ENCODE measurements around the gene MLIP. TPM values are rescaled to one million over a fixed set of nuclear protein-coding genes. Genes with fewer than 3 reads are reported as not detected.

MLIP gene
- total RNA-seq, 4 donors from 2014 or later: 8.8 to 32.1 (median 15.3) TPM; not detected in 1

GRCh38 chr6:54142889-54143519 is 31.8 kb downstream of the MLIP start:
- no peak overlapping the region for H3K27ac ChIP-seq
- H3K36me3 ChIP-seq: no peaks in the 10 kb centered on the region
- no peaks in the 10 kb centered on the region for H3K4me1 ChIP-seq
- TF ChIP-seq CTCF (IDR thresholded peaks at IDR 0.05) (no peak), POLR2A (IDR thresholded peaks at IDR 0.05) (no peak)
- no peaks in the 10 kb centered on the region for H3K27me3 ChIP-seq
- no peaks in the 10 kb centered on the region for H3K9me3 ChIP-seq
- no peak for DNase-seq
- no peak overlapping the region for H3K4me3 ChIP-seq

- no peak for DNase-seq
- Histone ChIP-seq H3K27me3 (no peaks in the 10 kb centered on the region), H3K36me3 (no peaks in the 10 kb centered on the region), H3K9me3 (no peaks in the 10 kb centered on the region), H3K27ac (no peak overlapping the region), H3K4me3 (no peak overlapping the region), H3K4me1 (no peaks in the 10 kb centered on the region)
- no peak for TF ChIP-seq CTCF (IDR thresholded peaks at IDR 0.05)
- TF ChIP-seq POLR2A (IDR thresholded peaks at IDR 0.05): no peak
Measured at GRCh38 chr6:54151861-54152260, 40.6 kb downstream of the MLIP start.

GRCh38 chr6:54156650-54157250 is 45.5 kb downstream of the MLIP start:
- Histone ChIP-seq H3K4me3 (no peak overlapping the region), H3K27ac (no peak overlapping the region), H3K27me3 (no peaks in the 10 kb centered on the region), H3K4me1 (no peaks in the 10 kb centered on the region), H3K36me3 (no peaks in the 10 kb centered on the region), H3K9me3 (no peaks in the 10 kb centered on the region)
- TF ChIP-seq CTCF (IDR thresholded peaks at IDR 0.05) (no peak), POLR2A (IDR thresholded peaks at IDR 0.05) (no peak)
- no peak for DNase-seq

- Histone ChIP-seq H3K9me3 (no peaks in the 10 kb centered on the region), H3K4me1 (no peaks in the 10 kb centered on the region), H3K4me3 (no peak overlapping the region), H3K27ac (no peak overlapping the region), H3K27me3 (no peaks in the 10 kb centered on the region), H3K36me3 (no peaks in the 10 kb centered on the region)
- no peak for DNase-seq
- no peak for TF ChIP-seq CTCF (IDR thresholded peaks at IDR 0.05)
- no peak for TF ChIP-seq POLR2A (IDR thresholded peaks at IDR 0.05)
Measured at GRCh38 chr6:54157405-54157804, 46.2 kb downstream of the MLIP start.

DNA sequence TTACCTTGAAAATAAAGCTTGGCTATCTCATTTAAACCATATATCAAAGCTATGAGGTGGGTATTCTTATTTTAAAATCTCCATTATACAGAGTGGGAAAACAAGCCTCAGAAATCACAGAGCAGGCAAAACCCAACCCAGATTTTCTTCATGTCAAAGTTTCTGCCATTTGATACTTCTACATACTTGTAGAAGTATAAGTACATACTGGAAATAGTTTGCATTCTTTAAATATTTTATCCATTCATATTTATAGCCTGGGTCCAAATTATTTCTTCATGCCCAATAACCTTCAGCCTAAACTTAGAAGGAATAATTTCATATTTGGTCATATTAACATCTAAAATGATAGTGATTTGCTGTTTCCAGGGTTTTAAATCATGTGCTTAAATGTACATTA is 61.8 kb downstream of the MLIP start:
- Histone ChIP-seq H3K27me3 (no peaks in the 10 kb centered on the region), H3K36me3 (no peaks in the 10 kb centered on the region), H3K9me3 (no peaks in the 10 kb centered on the region), H3K4me1 (no peaks in the 10 kb centered on the region), H3K27ac (no peak overlapping the region), H3K4me3 (no peak overlapping the region)
- TF ChIP-seq POLR2A (IDR thresholded peaks at IDR 0.05) (no peak), CTCF (IDR thresholded peaks at IDR 0.05) (no peak)
- DNase-seq: no peak

Data from Peyer's patch (tissue), 4 donors.